Neural cell (in vitro differentiated cells): ENCODE results near the gene USP37. TPM values are rescaled to one million over a fixed set of nuclear protein-coding genes. Genes with fewer than 3 reads are reported as not detected.

ENCODE experiments used
- H2AFZ ChIP-seq: fragments of 200-600, 300-800 bp; sonication (generic), shearing (Covaris generic); 2 replicates; pipeline ENCODE4 v1.6.0; 2014; ENCODE audit warnings: low read depth, mild to moderate bottlenecking, antibody characterized with exemption, low read length, moderate library complexity
- H3F3A ChIP-seq: fragments of 200-600 bp; shearing (Covaris generic); 2 replicates; pipeline ENCODE4 v1.6.1; 2016; ENCODE audit warnings: mild to moderate bottlenecking, moderate library complexity, mixed read lengths, antibody characterized with exemption, low read length; ENCODE audit not compliant: insufficient read depth, poor library complexity, severe bottlenecking
- H3K27ac ChIP-seq: fragments of 200-600, 300-800 bp; sonication (generic), shearing (Covaris generic); 2 replicates; pipeline ENCODE4 v1.5.1; 2014; ENCODE audit warnings: mild to moderate bottlenecking, low read length, moderate library complexity
- H3K27me3 ChIP-seq: fragments of 300-800, 200-600 bp; sonication (generic), shearing (Covaris generic); 2 replicates; pipeline ENCODE4 v1.6.0; 2014; ENCODE audit warnings: mild to moderate bottlenecking, low read depth, low read length, moderate library complexity; ENCODE audit not compliant: insufficient read depth
- H3K36me3 ChIP-seq: fragments of 300-800, 200-600 bp; sonication (generic), shearing (Covaris generic); 2 replicates; pipeline ENCODE4 v1.5.1; 2014; ENCODE audit warnings: mild to moderate bottlenecking, antibody characterized with exemption, low read length, moderate library complexity; ENCODE audit not compliant: insufficient read depth
- H3K4me2 ChIP-seq: fragments of 300-800, 200-600 bp; sonication (generic), shearing (Covaris generic); 2 replicates; pipeline ENCODE4 v1.6.0; 2014; ENCODE audit warnings: mild to moderate bottlenecking, low read length
- H3K4me3 ChIP-seq: fragments of 300-800, 200-600 bp; sonication (generic), shearing (Covaris generic); 2 replicates; pipeline ENCODE4 v1.5.1; 2014; ENCODE audit warnings: mild to moderate bottlenecking, low read length, moderate library complexity
- H3K79me2 ChIP-seq: fragments of 200-600 bp; shearing (Covaris generic); replicated peaks from 2 replicates; pipeline ENCODE4 v1.6.0; 2014; ENCODE audit warnings: mild to moderate bottlenecking, low read length, moderate library complexity; ENCODE audit not compliant: insufficient read depth
- H3K9ac ChIP-seq: fragments of 300-800, 200-600 bp; sonication (generic), shearing (Covaris generic); 2 replicates; pipeline ENCODE4 v1.6.1; 2016; ENCODE audit warnings: mild to moderate bottlenecking, low read length, mixed read lengths
- H3K9me2 ChIP-seq: fragments of 200-600 bp; shearing (Covaris generic); 2 replicates; pipeline ENCODE4 v1.6.1; 2016; ENCODE audit warnings: mild to moderate bottlenecking, low read length, mixed read lengths; ENCODE audit not compliant: insufficient read depth
- H3K9me3 ChIP-seq: fragments of 200-600, 300-800 bp; sonication (generic), shearing (Covaris generic); 2 replicates; pipeline ENCODE4 v1.6.1; 2016; ENCODE audit warnings: mild to moderate bottlenecking, mixed run types, low read length, moderate library complexity, mixed read lengths
- H4K20me1 ChIP-seq: fragments of 200-600 bp; shearing (Covaris generic); 2 replicates; pipeline ENCODE4 v1.6.1; 2016; ENCODE audit warnings: mild to moderate bottlenecking, mixed run types; ENCODE audit not compliant: insufficient read depth
- CTCF ChIP-seq: fragments of 450-650 bp; IDR thresholded peaks from 2 replicates; pipeline ENCODE4 v1.5.1; 2014; ENCODE audit warnings: antibody characterized with exemption, mild to moderate bottlenecking, moderate library complexity; ENCODE audit not compliant: poor library complexity, severe bottlenecking
- EP300 ChIP-seq: fragments of 450-650 bp; conservative IDR thresholded peaks from 2 replicates; pipeline ENCODE4 v1.6.1; 2014; ENCODE audit warnings: antibody characterized with exemption, mild to moderate bottlenecking, moderate library complexity; ENCODE audit not compliant: poor library complexity, severe bottlenecking
- EZH2 ChIP-seq: fragments of 200-600, 300-800 bp; shearing (Covaris generic), sonication (generic); IDR thresholded peaks from 2 replicates; pipeline ENCODE4 v1.6.1; 2014; ENCODE audit warnings: antibody characterized with exemption, low read length, borderline replicate concordance, mild to moderate bottlenecking; ENCODE audit not compliant: insufficient read depth, poor library complexity, severe bottlenecking
- MXI1 ChIP-seq: fragments of 450-650 bp; conservative IDR thresholded peaks from 2 replicates; pipeline ENCODE4 v1.6.1; 2014; ENCODE audit warnings: antibody characterized with exemption, mild to moderate bottlenecking; ENCODE audit not compliant: poor library complexity, severe bottlenecking
- POLR2AphosphoS5 ChIP-seq: IDR thresholded peaks from 2 replicates; pipeline ENCODE4 v1.6.1; 2012
- RAD21 ChIP-seq: fragments of 450-650 bp; conservative IDR thresholded peaks from 2 replicates; pipeline ENCODE4 v1.6.1; 2014; ENCODE audit warnings: antibody characterized with exemption, mild to moderate bottlenecking, moderate library complexity
- REST ChIP-seq: IDR thresholded peaks from 2 replicates; pipeline ENCODE4 v1.6.1; 2012; ENCODE audit warnings: borderline replicate concordance
- SMC3 ChIP-seq: fragments of 450-650 bp; conservative IDR thresholded peaks from 2 replicates; pipeline ENCODE4 v1.6.1; 2014; ENCODE audit warnings: antibody characterized with exemption, mild to moderate bottlenecking, moderate library complexity; ENCODE audit not compliant: poor library complexity
- TAF1 ChIP-seq: IDR thresholded peaks from 2 replicates; pipeline ENCODE4 v1.6.1; 2012; ENCODE audit warnings: low read depth
- polyA plus RNA-seq: library from polyadenylated mRNA; depleted of rRNA; stranded (reverse); fragments of >200 nt; gene quantifications from 2 replicates; pipeline ENCODE4 v1.2.3, GENCODE V29; 2014

The USP37 gene
- polyA plus RNA-seq, 1 donor from 2014 or later, result 16.5 TPM

GRCh38 chr2:218438596-218438995, 129.6 kb downstream of the USP37 start:
- no peak for TF ChIP-seq EP300
- no peak for TF ChIP-seq EZH2
- TF ChIP-seq REST, result no peak
- Histone ChIP-seq H3K79me2 (no peaks in the 10 kb centered on the region), H3K4me2 (no peak overlapping the region), H3K9me2 (no peaks in the 10 kb centered on the region), H2AFZ (no peak overlapping the region), H4K20me1 (no peaks in the 10 kb centered on the region), H3K27me3 (no peaks in the 10 kb centered on the region), H3K4me3 (no peak overlapping the region), H3K9me3 (no peaks in the 10 kb centered on the region), H3F3A (no peaks in the 10 kb centered on the region), H3K36me3 (no peaks in the 10 kb centered on the region), H3K27ac (no peak overlapping the region), H3K9ac (no peak overlapping the region)

GRCh38 chr2:218437969-218438368, 130.2 kb downstream of the USP37 start:
- Histone ChIP-seq H3K27ac (no peak overlapping the region), H2AFZ (no peak overlapping the region), H3K9me3 (no peaks in the 10 kb centered on the region), H3K9ac (no peak overlapping the region), H3K36me3 (no peaks in the 10 kb centered on the region), H3K27me3 (no peaks in the 10 kb centered on the region), H3K79me2 (no peaks in the 10 kb centered on the region), H3F3A (no peaks in the 10 kb centered on the region), H3K4me2 (no peak overlapping the region), H3K9me2 (no peaks in the 10 kb centered on the region), H4K20me1 (no peaks in the 10 kb centered on the region), H3K4me3 (no peak overlapping the region)
- no peak for TF ChIP-seq POLR2AphosphoS5
- no peak for TF ChIP-seq REST
- no peak for TF ChIP-seq TAF1
- TF ChIP-seq SMC3, result no peak
- no peak for TF ChIP-seq CTCF
- TF ChIP-seq EP300, result no peak
- no peak for TF ChIP-seq MXI1
- no peak for TF ChIP-seq EZH2
- no peak for TF ChIP-seq RAD21
